T47D (cell line): ENCODE measurements around the gene FKBP4.

Experiments
- DNase-seq, 2 experiments: peaks; one replicate each; pipeline versions ENCODE4 v3.0.0 to v3.0.0-alpha.2; 2011 to 2012; ENCODE audit warnings: low read depth in 1 of 2, low spot score in 1 of 2
- JUND ChIP-seq: IDR thresholded peaks from 2 replicates; pipeline ENCODE4 v1.6.1; 2012; ENCODE audit warnings: low read depth
- in situ Hi-C: cut with HindIII; loops from 2 replicates; pipeline ENCODE4 v1.10.0; 2016; ENCODE audit warnings: low sequenced_read_pairs, low pct_unique_long_range_greater_than_20kb

The FKBP4 gene, protein sequence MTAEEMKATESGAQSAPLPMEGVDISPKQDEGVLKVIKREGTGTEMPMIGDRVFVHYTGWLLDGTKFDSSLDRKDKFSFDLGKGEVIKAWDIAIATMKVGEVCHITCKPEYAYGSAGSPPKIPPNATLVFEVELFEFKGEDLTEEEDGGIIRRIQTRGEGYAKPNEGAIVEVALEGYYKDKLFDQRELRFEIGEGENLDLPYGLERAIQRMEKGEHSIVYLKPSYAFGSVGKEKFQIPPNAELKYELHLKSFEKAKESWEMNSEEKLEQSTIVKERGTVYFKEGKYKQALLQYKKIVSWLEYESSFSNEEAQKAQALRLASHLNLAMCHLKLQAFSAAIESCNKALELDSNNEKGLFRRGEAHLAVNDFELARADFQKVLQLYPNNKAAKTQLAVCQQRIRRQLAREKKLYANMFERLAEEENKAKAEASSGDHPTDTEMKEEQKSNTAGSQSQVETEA

DNA sequence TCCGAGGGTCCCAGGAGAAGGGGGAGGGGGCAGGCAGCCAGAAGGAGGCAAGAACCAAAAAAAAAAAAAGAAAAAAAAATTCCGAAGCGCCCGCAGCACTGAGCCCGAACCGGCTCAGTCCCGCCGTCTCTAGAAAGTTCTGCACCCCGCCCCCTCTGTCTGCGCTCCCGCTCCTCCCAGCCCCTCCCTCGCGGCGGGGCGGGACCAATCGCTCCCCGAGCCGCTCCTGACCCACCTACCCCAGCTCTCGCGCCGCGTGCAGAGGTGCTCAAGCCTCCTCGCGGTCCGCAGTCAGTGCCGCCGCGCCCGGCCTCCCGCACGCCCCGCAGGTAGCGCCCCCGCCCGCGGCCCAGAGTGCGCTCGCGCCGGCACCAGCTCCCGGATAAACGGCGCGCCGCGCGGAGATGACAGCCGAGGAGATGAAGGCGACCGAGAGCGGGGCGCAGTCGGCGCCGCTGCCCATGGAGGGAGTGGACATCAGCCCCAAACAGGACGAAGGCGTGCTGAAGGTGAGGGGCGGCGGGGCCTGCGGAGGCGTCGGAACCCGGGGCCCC is at the start of gene FKBP4:
Gene FKBP4, plus strand, starts transcription at position 235 of the 554 bp plus-strand sequence. Its CDS starts 170 bp downstream, at position 405.
- in situ Hi-C loops: no loop called here
- TF ChIP-seq JUND: no peak
- peak; percentile 97 for DNase-seq

DNA sequence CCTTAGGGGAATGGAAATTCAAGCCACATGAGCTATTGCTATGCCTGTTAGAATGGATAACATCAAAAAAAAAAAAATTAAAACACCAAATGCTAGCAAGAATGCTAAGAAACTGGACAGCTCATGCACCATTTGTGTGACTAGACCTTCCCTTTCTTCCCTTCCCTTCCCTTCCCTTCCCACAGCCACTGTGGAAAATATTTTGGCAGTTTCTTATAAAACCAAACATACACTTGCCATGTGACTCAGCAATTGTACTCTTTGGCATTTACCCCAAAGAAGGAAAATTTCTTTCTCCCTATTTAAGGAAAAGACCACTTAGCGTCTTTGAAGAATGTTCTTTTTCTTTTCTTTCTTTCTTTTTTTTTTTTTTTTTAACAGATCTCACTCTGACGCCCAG is 49.1 kb upstream of the FKBP4 start:
- no peak for TF ChIP-seq JUND
- no peak for DNase-seq
- in situ Hi-C loops: no loop called here

DNA sequence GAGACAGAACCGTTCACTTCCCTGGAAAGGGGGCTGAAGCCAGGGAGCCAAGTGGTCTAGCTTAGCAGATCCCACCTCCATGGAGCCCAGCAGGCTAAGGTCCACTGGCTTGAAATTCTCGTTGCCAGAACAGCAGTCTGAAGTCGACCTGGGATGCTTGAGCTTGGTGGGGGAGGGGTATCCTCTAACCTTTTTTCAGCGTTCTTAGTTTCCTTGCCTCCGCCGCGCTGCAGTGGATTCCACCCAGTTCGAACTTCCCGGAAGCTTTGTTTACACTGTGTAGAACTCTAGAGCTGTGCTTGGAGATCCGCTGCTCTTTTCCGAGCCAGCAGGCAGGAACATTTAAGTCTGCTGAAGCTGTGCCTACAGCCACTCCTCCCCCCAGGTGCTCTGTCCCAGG is 45.2 kb upstream of the FKBP4 start:
- in situ Hi-C loops: no loop called here
- TF ChIP-seq JUND: no peak
- DNase-seq: no peak

DNA sequence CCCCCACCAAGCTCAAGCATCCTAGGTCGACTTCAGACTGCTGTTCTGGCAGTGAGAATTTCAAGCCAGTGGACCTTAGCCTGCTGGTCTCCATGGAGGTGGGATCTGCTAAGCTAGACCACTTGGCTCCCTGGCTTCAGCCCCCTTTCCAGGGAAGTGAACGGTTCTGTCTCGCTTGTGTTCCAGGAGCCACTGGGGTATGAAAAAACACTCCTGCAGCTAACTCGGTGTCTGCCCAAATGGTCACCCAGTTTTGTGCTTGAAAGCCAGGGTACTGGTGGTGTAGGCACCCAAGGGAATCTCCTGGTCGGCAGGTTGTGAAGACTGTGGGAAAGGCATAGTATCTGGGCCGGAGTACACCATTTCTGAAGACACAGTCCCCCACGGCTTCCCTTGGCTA is 44.6 kb upstream of the FKBP4 start:
- in situ Hi-C loops: no loop called here
- DNase-seq: no peak
- TF ChIP-seq JUND: no peak

DNA sequence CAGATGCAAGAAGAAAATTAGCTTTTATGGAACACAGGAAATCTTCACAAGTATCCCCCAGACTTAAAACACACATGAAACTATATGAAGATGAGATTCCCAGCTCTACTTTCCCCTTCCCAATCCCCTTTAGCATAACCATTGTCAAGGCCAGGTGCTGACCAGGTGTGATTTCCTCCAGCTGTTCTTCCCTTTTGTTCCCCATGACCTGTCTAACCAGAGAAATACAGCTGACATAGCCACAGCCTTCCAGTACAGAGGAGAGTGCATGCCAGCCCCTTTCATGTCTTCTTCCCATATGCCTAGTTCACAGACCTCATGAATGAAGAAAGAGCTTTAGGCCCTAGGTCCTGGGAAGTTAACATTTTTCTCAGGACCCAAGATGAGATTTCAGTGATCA is 43.5 kb upstream of the FKBP4 start:
- TF ChIP-seq JUND: no peak
- in situ Hi-C loops: no loop called here
- DNase-seq: no peak

DNA sequence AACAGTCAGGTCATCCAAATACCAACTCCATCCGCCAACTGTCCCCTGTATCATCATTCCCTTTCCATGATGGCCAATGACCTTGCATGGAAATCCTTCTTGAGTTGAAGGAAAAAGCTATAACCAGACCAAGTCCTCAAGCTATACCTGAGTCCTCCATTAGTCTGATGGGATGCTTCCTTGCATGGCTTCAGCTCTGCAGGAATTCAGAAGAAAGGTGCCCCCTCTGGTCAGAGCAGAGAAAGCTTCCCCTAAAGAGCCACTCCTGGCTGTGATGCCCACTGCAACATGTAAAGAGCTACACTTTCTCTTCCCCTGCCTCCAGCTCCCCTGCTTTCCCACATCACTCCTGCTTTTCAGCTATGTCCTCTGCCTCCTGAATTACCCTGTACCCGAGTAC is 43.1 kb upstream of the FKBP4 start:
- no peak for DNase-seq
- no peak for TF ChIP-seq JUND
- in situ Hi-C loops: no loop called here

DNA sequence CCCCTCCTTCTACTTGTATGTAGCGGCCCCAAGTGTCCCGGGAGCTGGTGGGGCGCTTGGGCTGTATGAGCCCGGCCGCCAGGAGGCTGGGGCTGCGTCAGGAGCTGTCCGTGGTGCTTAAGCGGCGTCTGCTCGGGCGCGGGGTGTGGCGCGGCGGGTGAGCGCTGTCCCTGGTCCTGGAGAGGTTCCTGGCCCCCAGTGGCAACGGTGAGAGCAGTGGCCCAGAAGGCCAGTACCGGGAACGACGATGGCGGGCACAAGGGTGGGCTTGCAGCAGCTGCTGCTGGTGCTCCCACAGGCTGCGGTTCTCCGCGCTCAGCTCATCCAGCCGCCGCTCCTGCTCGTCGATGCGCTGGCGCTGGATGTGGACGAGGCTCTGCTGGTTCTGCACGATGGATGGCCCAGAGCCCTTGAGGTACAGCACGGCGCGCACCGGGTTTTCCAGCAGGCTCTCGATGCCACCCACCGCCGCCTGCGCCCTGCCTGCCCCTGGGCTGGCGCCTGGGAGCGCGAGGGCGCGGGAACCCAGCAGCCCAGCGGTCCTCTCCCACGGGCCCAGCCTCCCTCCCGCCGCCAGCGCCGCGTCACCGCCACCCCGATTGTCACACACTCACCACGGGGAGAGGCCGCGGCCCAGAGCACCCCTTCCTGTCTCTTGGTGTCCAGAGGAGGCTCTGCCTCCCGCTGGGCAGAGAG is 41.9 kb upstream of the FKBP4 start:
- in situ Hi-C loops: no loop called here
- DNase-seq: peak; percentile 78 to 84
- TF ChIP-seq JUND: no peak

DNA sequence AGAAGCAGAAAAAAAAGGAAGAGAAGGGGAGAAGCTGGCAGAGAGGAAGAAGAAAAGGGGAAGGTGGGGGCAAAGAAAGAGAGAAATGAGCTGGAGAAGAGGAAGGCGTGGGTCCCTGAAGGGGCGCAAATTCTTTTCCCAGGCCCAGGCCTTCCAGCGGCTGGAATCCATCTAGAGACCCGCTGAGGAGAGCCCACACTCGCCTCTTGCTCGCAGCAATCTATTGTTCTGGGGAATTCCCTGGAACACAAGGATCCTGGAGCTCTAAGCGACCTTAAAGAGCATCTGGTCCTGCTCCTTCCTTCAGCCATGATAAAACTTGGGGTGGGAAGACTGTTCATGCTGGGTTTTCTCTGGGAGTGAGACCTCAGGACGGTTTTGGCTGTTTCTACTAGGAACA is 41.2 kb upstream of the FKBP4 start:
- no peak for TF ChIP-seq JUND

DNA sequence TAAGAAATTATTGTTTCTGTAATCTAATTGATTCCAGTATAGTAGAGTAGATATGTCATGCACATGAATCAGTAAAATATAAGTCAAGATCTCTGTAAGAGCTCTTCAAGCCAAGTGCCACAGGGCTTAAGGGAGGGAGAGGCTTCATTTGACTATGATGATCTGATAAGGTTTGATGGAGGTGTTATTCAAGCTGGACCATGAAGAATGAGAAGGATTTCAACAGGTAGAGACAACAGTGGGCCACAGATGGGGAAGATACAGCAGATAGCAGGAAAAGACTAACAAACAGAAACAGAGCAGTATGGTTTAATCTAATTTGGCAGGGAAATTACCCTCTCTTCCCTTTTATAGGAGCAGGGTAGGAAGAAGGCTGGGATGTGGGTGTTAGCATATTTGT is 40.6 kb upstream of the FKBP4 start:
- TF ChIP-seq JUND: no peak
- in situ Hi-C loops: no loop called here
- DNase-seq: no peak

More for the DNA sequence above, 41.2 kb upstream of the FKBP4 start:
- no peak for DNase-seq
- in situ Hi-C loops: no loop called here

DNA sequence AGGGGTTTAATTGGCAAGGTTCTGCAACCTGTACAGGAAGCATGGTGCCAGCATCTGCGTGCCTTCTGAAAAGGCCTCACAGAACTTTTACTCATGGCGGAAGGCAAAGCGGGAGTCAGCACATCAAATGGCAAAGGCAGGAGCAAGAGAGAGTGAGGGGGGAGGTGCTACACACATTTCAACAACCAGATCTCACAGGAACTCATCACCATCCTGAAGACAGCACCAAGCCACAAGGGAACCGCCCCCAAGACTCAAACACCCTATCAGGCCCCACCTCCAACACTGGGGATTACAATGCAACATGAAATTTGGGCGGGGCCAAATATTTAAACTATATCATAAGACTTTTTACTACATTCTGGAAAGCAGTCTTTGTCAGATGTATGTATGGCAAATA is 38.0 kb upstream of the FKBP4 start:
- DNase-seq: no peak
- no peak for TF ChIP-seq JUND
- in situ Hi-C loops: no loop called here

DNA sequence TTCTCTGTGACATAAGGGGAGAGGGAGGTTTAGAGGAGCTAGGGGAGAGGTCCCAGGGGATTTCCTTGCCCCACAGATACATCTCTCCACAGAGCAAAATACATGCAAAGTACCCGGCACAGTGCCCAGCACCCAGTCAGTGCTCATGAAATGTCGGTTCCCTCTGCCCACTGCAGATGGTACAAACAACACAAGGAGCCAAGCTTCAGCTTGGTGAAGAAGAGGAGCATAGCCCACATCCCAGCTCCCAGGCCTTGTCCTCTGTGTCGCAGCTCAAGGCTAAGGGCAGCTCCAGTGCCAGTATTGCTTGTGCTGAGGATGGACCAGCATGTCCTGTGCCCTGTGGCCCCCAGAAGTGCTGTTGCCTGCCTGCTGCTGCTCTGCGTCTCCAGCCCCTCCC is 35.0 kb upstream of the FKBP4 start:
- no peak for TF ChIP-seq JUND
- in situ Hi-C loops: no loop called here
- no peak for DNase-seq

DNA sequence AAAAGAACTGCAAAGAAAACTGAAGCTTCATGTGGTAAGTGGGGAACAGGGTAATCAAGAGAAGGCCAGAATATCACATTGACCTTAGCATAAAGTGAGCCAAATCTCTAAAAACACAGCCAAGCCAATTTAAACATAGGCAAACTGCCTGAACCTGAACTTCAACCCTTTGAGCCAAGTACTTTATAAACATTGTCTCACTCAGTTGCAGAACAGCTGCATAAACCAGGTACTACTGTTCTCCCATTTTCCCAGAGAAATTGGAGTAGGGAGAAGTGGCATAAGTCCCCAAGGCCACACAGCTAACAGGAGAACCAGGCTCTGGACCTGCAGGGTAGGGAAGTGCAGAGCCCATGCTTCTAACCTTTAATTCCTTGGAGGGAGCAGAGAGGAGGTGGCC is 30.4 kb upstream of the FKBP4 start:
- in situ Hi-C loops: no loop called here
- DNase-seq: peak in 1 of 2 experiments; percentile 85
- TF ChIP-seq JUND: no peak

DNA sequence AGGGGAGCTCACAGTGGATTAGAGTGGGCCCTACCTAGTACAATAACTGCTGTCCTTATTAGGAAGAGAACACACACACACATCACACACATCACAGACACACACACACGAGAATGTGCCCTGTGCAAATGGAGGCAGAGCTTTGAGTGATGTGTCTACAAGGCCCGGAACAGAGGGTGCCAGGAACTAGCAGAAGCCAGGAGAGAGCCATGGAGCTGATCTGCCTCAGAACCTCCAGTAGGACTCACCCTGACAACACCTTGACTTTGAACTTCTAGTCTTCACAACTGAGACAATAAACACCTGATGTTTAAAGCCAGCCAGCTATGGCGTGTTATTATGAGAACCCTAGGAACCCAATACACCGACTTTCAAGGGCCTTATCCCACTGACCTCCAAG is 29.7 kb upstream of the FKBP4 start:
- no peak for DNase-seq
- TF ChIP-seq JUND: no peak
- in situ Hi-C loops: no loop called here

DNA sequence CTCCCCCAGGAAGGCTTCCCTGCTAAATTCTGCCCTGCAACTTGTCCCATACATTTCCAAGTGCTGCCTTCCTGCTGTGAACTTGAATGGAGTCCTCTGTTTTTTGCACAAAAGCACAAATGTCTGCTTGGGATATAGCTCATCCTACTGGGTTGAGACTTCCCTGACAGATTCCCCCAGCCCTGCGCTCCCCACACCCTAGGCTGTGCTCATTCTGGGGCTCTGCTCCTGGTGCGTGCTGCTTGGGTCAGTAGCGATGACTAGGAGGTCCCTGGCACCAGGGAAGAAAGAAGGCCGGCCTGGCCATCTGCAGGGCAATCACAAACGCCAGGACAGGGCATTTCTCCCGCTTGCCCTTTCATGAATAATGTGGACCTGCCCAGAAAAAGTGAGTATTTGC is 29.2 kb upstream of the FKBP4 start:
- no peak for TF ChIP-seq JUND
- DNase-seq: no peak
- in situ Hi-C loops: no loop called here
